ENCODE results near the gene FADS2. TPM values are rescaled to one million over a fixed set of nuclear protein-coding genes. Genes with fewer than 3 reads are reported as not detected.
A peak's percentile ranks its signal among the peaks of the same experiment; 100 is the strongest.

FADS2 gene
- total and polyA plus RNA-seq, 2 of the 13 experiments (the other 11 are each of a cell fraction or from before 2014, with no cell fraction given), result 90.1 to 124 TPM

DNA sequence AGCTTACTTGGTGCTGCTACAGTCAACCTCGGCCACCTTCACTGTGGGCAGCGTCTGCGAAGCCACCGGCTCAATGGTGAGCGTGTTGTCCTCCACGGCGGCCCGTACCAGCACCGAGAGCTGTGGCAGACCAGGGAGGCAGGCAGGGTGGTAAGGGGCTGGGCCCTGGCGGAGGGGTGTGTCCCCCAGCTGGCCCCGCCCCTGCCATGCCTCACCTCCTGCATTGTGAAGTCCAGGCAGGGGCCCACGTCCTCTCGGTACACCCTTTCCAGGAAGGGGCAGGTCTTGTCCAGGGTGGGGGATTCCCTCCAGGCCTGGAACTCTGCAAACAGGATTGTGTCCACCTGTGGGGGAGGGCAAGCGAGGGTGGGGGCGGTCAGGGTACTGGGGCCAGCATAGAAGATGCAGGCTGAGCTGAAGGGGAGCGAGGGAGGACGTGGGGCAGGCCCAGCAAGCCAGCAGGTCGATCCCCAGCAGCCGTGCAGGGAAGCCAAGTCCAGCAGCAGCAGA is 76.5 kb downstream of the FADS2 start (continued):
- TF ChIP-seq, protein P1, sequence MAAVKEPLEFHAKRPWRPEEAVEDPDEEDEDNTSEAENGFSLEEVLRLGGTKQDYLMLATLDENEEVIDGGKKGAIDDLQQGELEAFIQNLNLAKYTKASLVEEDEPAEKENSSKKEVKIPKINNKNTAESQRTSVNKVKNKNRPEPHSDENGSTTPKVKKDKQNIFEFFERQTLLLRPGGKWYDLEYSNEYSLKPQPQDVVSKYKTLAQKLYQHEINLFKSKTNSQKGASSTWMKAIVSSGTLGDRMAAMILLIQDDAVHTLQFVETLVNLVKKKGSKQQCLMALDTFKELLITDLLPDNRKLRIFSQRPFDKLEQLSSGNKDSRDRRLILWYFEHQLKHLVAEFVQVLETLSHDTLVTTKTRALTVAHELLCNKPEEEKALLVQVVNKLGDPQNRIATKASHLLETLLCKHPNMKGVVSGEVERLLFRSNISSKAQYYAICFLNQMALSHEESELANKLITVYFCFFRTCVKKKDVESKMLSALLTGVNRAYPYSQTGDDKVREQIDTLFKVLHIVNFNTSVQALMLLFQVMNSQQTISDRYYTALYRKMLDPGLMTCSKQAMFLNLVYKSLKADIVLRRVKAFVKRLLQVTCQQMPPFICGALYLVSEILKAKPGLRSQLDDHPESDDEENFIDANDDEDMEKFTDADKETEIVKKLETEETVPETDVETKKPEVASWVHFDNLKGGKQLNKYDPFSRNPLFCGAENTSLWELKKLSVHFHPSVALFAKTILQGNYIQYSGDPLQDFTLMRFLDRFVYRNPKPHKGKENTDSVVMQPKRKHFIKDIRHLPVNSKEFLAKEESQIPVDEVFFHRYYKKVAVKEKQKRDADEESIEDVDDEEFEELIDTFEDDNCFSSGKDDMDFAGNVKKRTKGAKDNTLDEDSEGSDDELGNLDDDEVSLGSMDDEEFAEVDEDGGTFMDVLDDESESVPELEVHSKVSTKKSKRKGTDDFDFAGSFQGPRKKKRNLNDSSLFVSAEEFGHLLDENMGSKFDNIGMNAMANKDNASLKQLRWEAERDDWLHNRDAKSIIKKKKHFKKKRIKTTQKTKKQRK (IDR thresholded peaks at IDR 0.05; ENCODE audit: low read length), result no peak
- TF ChIP-seq GZF1 (CRISPR knock-in tag; IDR thresholded peaks at IDR 0.05) (no peak), HDAC1 (CRISPR knock-in tag; IDR thresholded peaks at IDR 0.05) (no peak), ZNF788 (CRISPR knock-in tag; IDR thresholded peaks at IDR 0.05; ENCODE audit: borderline replicate concordance) (peak; percentile 70; the same call in 1 of the 2 replicates), ZNF614 (CRISPR knock-in tag; IDR thresholded peaks at IDR 0.05; ENCODE audit: borderline replicate concordance) (no peak; the same call in 1 of the 2 replicates), HMG20B (CRISPR knock-in tag; conservative IDR thresholded peaks at IDR 0.05) (no peak), NFAT5 (CRISPR knock-in tag; IDR thresholded peaks at IDR 0.05) (no peak), DRAP1 (CRISPR knock-in tag; IDR thresholded peaks at IDR 0.05) (peak; percentile 48; the same call in 1 of the 2 replicates), ZNF296 (CRISPR knock-in tag; conservative IDR thresholded peaks at IDR 0.05) (no peak)
- TF ChIP-seq, protein P2, sequence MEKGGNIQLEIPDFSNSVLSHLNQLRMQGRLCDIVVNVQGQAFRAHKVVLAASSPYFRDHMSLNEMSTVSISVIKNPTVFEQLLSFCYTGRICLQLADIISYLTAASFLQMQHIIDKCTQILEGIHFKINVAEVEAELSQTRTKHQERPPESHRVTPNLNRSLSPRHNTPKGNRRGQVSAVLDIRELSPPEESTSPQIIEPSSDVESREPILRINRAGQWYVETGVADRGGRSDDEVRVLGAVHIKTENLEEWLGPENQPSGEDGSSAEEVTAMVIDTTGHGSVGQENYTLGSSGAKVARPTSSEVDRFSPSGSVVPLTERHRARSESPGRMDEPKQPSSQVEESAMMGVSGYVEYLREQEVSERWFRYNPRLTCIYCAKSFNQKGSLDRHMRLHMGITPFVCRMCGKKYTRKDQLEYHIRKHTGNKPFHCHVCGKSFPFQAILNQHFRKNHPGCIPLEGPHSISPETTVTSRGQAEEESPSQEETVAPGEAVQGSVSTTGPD (CRISPR knock-in tag; IDR thresholded peaks at IDR 0.05), result no peak
- TF ChIP-seq, protein P3, sequence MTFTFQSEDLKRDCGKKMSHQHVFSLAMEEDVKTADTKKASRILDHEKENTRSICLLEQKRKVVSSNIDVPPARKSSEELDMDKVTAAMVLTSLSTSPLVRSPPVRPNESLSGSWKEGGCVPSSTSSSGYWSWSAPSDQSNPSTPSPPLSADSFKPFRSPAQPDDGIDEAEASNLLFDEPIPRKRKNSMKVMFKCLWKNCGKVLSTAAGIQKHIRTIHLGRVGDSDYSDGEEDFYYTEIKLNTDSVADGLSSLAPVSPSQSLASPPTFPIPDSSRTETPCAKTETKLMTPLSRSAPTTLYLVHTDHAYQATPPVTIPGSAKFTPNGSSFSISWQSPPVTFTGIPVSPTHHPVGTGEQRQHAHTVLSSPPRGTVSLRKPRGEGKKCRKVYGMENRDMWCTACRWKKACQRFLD (CRISPR knock-in tag; IDR thresholded peaks at IDR 0.05; ENCODE audit: borderline replicate concordance), result no peak
- TF ChIP-seq, protein P4, sequence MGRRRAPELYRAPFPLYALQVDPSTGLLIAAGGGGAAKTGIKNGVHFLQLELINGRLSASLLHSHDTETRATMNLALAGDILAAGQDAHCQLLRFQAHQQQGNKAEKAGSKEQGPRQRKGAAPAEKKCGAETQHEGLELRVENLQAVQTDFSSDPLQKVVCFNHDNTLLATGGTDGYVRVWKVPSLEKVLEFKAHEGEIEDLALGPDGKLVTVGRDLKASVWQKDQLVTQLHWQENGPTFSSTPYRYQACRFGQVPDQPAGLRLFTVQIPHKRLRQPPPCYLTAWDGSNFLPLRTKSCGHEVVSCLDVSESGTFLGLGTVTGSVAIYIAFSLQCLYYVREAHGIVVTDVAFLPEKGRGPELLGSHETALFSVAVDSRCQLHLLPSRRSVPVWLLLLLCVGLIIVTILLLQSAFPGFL (CRISPR knock-in tag; IDR thresholded peaks at IDR 0.05), result no peak
- TF ChIP-seq, protein P5, sequence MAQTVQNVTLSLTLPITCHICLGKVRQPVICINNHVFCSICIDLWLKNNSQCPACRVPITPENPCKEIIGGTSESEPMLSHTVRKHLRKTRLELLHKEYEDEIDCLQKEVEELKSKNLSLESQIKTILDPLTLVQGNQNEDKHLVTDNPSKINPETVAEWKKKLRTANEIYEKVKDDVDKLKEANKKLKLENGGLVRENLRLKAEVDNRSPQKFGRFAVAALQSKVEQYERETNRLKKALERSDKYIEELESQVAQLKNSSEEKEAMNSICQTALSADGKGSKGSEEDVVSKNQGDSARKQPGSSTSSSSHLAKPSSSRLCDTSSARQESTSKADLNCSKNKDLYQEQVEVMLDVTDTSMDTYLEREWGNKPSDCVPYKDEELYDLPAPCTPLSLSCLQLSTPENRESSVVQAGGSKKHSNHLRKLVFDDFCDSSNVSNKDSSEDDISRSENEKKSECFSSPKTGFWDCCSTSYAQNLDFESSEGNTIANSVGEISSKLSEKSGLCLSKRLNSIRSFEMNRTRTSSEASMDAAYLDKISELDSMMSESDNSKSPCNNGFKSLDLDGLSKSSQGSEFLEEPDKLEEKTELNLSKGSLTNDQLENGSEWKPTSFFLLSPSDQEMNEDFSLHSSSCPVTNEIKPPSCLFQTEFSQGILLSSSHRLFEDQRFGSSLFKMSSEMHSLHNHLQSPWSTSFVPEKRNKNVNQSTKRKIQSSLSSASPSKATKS (CRISPR knock-in tag; IDR thresholded peaks at IDR 0.05), result no peak

All from HepG2 (cell line).